NCI-H2081 (cell line): ENCODE results near the gene KAT6B.
A peak's percentile ranks its signal among the peaks of the same experiment; 100 is the strongest.

Experiments
- DNase-seq, 2 experiments: peaks; one replicate each; lab custom pipeline; 2025; lab: John Stamatoyannopoulos, UW

The KAT6B gene

GRCh38 chr10:74823791-74824183 is 2.6 kb upstream of the KAT6B start:
- no peak for DNase-seq

GRCh38 chr10:74824184-74824899 is 2.1 kb upstream of the KAT6B start:
- DNase-seq = no peak

GRCh38 chr10:74824900-74825370 is 1.5 kb upstream of the KAT6B start:
- peak in 1 of 2 experiments; percentile 39 for DNase-seq

- DNase-seq = peak; percentile 39 to 53
Measured at GRCh38 chr10:74825371-74826141, 844 bp upstream of the KAT6B start.

- peak in 1 of 2 experiments; percentile 50 for DNase-seq
Measured at GRCh38 chr10:74827045-74827441, 643 bp downstream of the KAT6B start.

GRCh38 chr10:74827694-74828093 is 1.3 kb downstream of the KAT6B start:
- DNase-seq = no peak

- no peak for DNase-seq
Measured at GRCh38 chr10:74828946-74829345, 2.5 kb downstream of the KAT6B start.

GRCh38 chr10:74831518-74832120 is 5.2 kb downstream of the KAT6B start:
- no peak for DNase-seq

GRCh38 chr10:74835963-74836362 is 9.6 kb downstream of the KAT6B start:
- no peak for DNase-seq

GRCh38 chr10:74836877-74837276 is 10.5 kb downstream of the KAT6B start:
- DNase-seq = no peak

- peak in 1 of 2 experiments; percentile 27 for DNase-seq
Measured at GRCh38 chr10:74837743-74838142, 11.3 kb downstream of the KAT6B start.

GRCh38 chr10:74839708-74840107 is 13.3 kb downstream of the KAT6B start:
- no peak for DNase-seq

GRCh38 chr10:74841265-74841973 is 15.0 kb downstream of the KAT6B start:
- DNase-seq = no peak

GRCh38 chr10:74842301-74842954 is 16.0 kb downstream of the KAT6B start:
- DNase-seq = no peak

- no peak for DNase-seq
Measured at GRCh38 chr10:74846958-74847357, 20.6 kb downstream of the KAT6B start.

GRCh38 chr10:74851831-74852230 is 25.4 kb downstream of the KAT6B start:
- peak in 1 of 2 experiments; percentile 32 for DNase-seq

- DNase-seq = no peak
Measured at GRCh38 chr10:74852381-74852780, 26.0 kb downstream of the KAT6B start.

- peak in 1 of 2 experiments; percentile 15 for DNase-seq
Measured at GRCh38 chr10:74854610-74855009, 28.2 kb downstream of the KAT6B start.

- DNase-seq = peak in 1 of 2 experiments; percentile 47
Measured at GRCh38 chr10:74855027-74855426, 28.6 kb downstream of the KAT6B start.

- no peak for DNase-seq
Measured at GRCh38 chr10:74855439-74855838, 29.0 kb downstream of the KAT6B start.

- no peak for DNase-seq
Measured at GRCh38 chr10:74856940-74857339, 30.5 kb downstream of the KAT6B start.

GRCh38 chr10:74857586-74857985 is 31.2 kb downstream of the KAT6B start:
- no peak for DNase-seq
